Measurements from ENCODE around the gene EPB41. TPM values are rescaled to one million over a fixed set of nuclear protein-coding genes. Genes with fewer than 3 reads are reported as not detected.
"Not testable (repeated sequence)": the region's sequence is repeated elsewhere in the genome, so short reads cannot be mapped to it uniquely, and the experiment has no call there.

Gene EPB41
- total RNA-seq, 2 experiments from 2014 or later: 94.5 to 95.4 TPM

- ChIA-PET POLR2A (no interaction called here), CTCF (interaction anchor here (0.6 to 12.4 kb wide), 4 partner anchors 15 to 173 kb away, joined by 3 to 315 read pairs (median 6); no protein-coding TSS in a partner anchor)
- H3K4me1 Mint-ChIP-seq (ENCODE audit: low read depth): peaks cover 5% of the 10 kb centered on the region
- no peak for DNase-seq
- no peaks in the 10 kb centered on the region for H3K27me3 Mint-ChIP-seq (ENCODE audit: low read depth)
- H3K27ac Mint-ChIP-seq: no peak overlapping the region
- no peak overlapping the region for H3K4me3 Mint-ChIP-seq
- no peak for ATAC-seq
- no peaks in the 10 kb centered on the region for H3K9me3 Mint-ChIP-seq (ENCODE audit: insufficient read depth)
- H3K36me3 Mint-ChIP-seq (ENCODE audit: low read depth): peaks cover 12% of the 10 kb centered on the region
These were observed 115.3 kb downstream of the EPB41 start for GRCh38 chr1:29029667-29030066.

- Mint-ChIP-seq H3K4me3 (no peak overlapping the region), H3K27ac (no peak overlapping the region), H3K27me3 (ENCODE audit: low read depth) (no peaks in the 10 kb centered on the region), H3K9me3 (ENCODE audit: insufficient read depth) (no peaks in the 10 kb centered on the region), H3K36me3 (ENCODE audit: low read depth) (peaks cover 20% of the 10 kb centered on the region), H3K4me1 (ENCODE audit: low read depth) (no peaks in the 10 kb centered on the region)
- POLR2A ChIA-PET: interaction anchor here (0.9 to 1.7 kb wide), 2 partner anchors 119 to 148 kb away, joined by 3 to 5 read pairs; partner anchors contain the start of gene EPB41
- DNase-seq (no peak), ATAC-seq (no peak)
- CTCF ChIA-PET: interaction anchor here (0.6 to 12.4 kb wide), 26 partner anchors 9 to 258 kb away, joined by 3 to 315 read pairs (median 8); partner anchors contain the start of genes EPB41 and SRSF4
These were observed 118.5 kb downstream of the EPB41 start for GRCh38 chr1:29032841-29033240.

GRCh38 chr1:29033829-29034466, 119.6 kb downstream of the EPB41 start:
- Mint-ChIP-seq H3K36me3 (ENCODE audit: low read depth) (peaks cover 20% of the 10 kb centered on the region), H3K27me3 (ENCODE audit: low read depth) (no peaks in the 10 kb centered on the region), H3K4me3 (no peak overlapping the region), H3K4me1 (ENCODE audit: low read depth) (no peaks in the 10 kb centered on the region), H3K9me3 (ENCODE audit: insufficient read depth) (no peaks in the 10 kb centered on the region), H3K27ac (no peak overlapping the region)
- CTCF ChIA-PET: interaction anchor here (0.6 to 12.4 kb wide), 36 partner anchors 9 to 259 kb away, joined by 3 to 315 read pairs (median 6); partner anchors contain the start of genes EPB41 and SRSF4
- no peak for DNase-seq
- POLR2A ChIA-PET: interaction anchor here (0.7 to 0.9 kb wide), 4 partner anchors 120 to 152 kb away, joined by 3 to 4 read pairs (median 3); partner anchors contain the start of gene EPB41
- ATAC-seq: peak; percentile 47

GRCh38 chr1:29043274-29043965, 129.1 kb downstream of the EPB41 start:
- no peak for ATAC-seq
- H3K4me1 Mint-ChIP-seq (ENCODE audit: low read depth): no peaks in the 10 kb centered on the region
- no peak for DNase-seq
- ChIA-PET CTCF (interaction anchor here (0.6 to 3.2 kb wide), 7 partner anchors 10 to 167 kb away, joined by 3 to 14 read pairs (median 4); no protein-coding TSS in a partner anchor), POLR2A (no interaction called here)
- no peaks in the 10 kb centered on the region for H3K9me3 Mint-ChIP-seq (ENCODE audit: insufficient read depth)
- no peak overlapping the region for H3K4me3 Mint-ChIP-seq
- no peak overlapping the region for H3K27ac Mint-ChIP-seq
- no peaks in the 10 kb centered on the region for H3K27me3 Mint-ChIP-seq (ENCODE audit: low read depth)
- peaks cover 18% of the 10 kb centered on the region for H3K36me3 Mint-ChIP-seq (ENCODE audit: low read depth)

GRCh38 chr1:29044010-29044409, 129.6 kb downstream of the EPB41 start:
- H3K4me3 Mint-ChIP-seq: no peak overlapping the region
- ATAC-seq (no peak), DNase-seq (no peak)
- no peaks in the 10 kb centered on the region for H3K9me3 Mint-ChIP-seq (ENCODE audit: insufficient read depth)
- ChIA-PET CTCF (interaction anchor here (1.7 to 3.2 kb wide), 2 partner anchors 158 to 162 kb away, joined by 5 to 10 read pairs; no protein-coding TSS in a partner anchor), POLR2A (no interaction called here)
- H3K27me3 Mint-ChIP-seq (ENCODE audit: low read depth): no peaks in the 10 kb centered on the region
- no peaks in the 10 kb centered on the region for H3K4me1 Mint-ChIP-seq (ENCODE audit: low read depth)
- H3K27ac Mint-ChIP-seq: no peak overlapping the region
- peaks cover 18% of the 10 kb centered on the region for H3K36me3 Mint-ChIP-seq (ENCODE audit: low read depth)

GRCh38 chr1:29045663-29046062, 131.3 kb downstream of the EPB41 start:
- DNase-seq; H3K9me3 Mint-ChIP-seq (ENCODE audit: insufficient read depth); H3K4me3 Mint-ChIP-seq; H3K27ac Mint-ChIP-seq; H3K4me1 Mint-ChIP-seq (ENCODE audit: low read depth); ATAC-seq; CTCF ChIA-PET; H3K27me3 Mint-ChIP-seq (ENCODE audit: low read depth): not testable (repeated sequence)
- POLR2A ChIA-PET: interaction anchor here (0.7 kb wide), 1 partner anchor 311 kb away, joined by 3 read pairs; no protein-coding TSS in a partner anchor
- H3K36me3 Mint-ChIP-seq (ENCODE audit: low read depth): peaks cover 16% of the 10 kb centered on the region

GRCh38 chr1:29047142-29047541, 132.8 kb downstream of the EPB41 start:
- H3K4me3 Mint-ChIP-seq: no peak overlapping the region
- DNase-seq (no peak), ATAC-seq (no peak)
- no peaks in the 10 kb centered on the region for H3K9me3 Mint-ChIP-seq (ENCODE audit: insufficient read depth)
- ChIA-PET CTCF (interaction anchor here (0.6 kb wide), 1 partner anchor 12 kb away, joined by 3 read pairs; no protein-coding TSS in a partner anchor), POLR2A (interaction anchor here (0.6 to 0.9 kb wide), 2 partner anchors 165 to 464 kb away, joined by 5 read pairs; no protein-coding TSS in a partner anchor)
- no peaks in the 10 kb centered on the region for H3K27me3 Mint-ChIP-seq (ENCODE audit: low read depth)
- peaks cover 10% of the 10 kb centered on the region for H3K36me3 Mint-ChIP-seq (ENCODE audit: low read depth)
- no peak overlapping the region for H3K27ac Mint-ChIP-seq
- no peaks in the 10 kb centered on the region for H3K4me1 Mint-ChIP-seq (ENCODE audit: low read depth)

- no peak overlapping the region for H3K4me3 Mint-ChIP-seq
- no peak for ATAC-seq
- POLR2A ChIA-PET: interaction anchor here (0.6 to 0.7 kb wide), 2 partner anchors 23 to 555 kb away, joined by 3 to 5 read pairs; no protein-coding TSS in a partner anchor
- no peak for DNase-seq
- H3K27ac Mint-ChIP-seq: no peak overlapping the region
- H3K27me3 Mint-ChIP-seq (ENCODE audit: low read depth): no peaks in the 10 kb centered on the region
- no peaks in the 10 kb centered on the region for H3K4me1 Mint-ChIP-seq (ENCODE audit: low read depth)
- peaks cover 10% of the 10 kb centered on the region for H3K36me3 Mint-ChIP-seq (ENCODE audit: low read depth)
- CTCF ChIA-PET: interaction anchor here (1.3 to 3.4 kb wide), 5 partner anchors 16 to 173 kb away, joined by 3 to 13 read pairs (median 7); no protein-coding TSS in a partner anchor
- H3K9me3 Mint-ChIP-seq (ENCODE audit: insufficient read depth): no peaks in the 10 kb centered on the region
These were observed 135.8 kb downstream of the EPB41 start for GRCh38 chr1:29050166-29050565.

GRCh38 chr1:29052100-29052499, 137.7 kb downstream of the EPB41 start:
- no peaks in the 10 kb centered on the region for H3K27me3 Mint-ChIP-seq (ENCODE audit: low read depth)
- no peak overlapping the region for H3K27ac Mint-ChIP-seq
- H3K4me3 Mint-ChIP-seq: no peak overlapping the region
- no peaks in the 10 kb centered on the region for H3K4me1 Mint-ChIP-seq (ENCODE audit: low read depth)
- peaks cover 10% of the 10 kb centered on the region for H3K36me3 Mint-ChIP-seq (ENCODE audit: low read depth)
- CTCF ChIA-PET: no interaction called here
- no peaks in the 10 kb centered on the region for H3K9me3 Mint-ChIP-seq (ENCODE audit: insufficient read depth)
- POLR2A ChIA-PET: no interaction called here
- DNase-seq (no peak), ATAC-seq (no peak)

GRCh38 chr1:29052941-29053340, 138.6 kb downstream of the EPB41 start:
- POLR2A ChIA-PET: no interaction called here
- peaks cover 10% of the 10 kb centered on the region for H3K36me3 Mint-ChIP-seq (ENCODE audit: low read depth)
- no peak overlapping the region for H3K27ac Mint-ChIP-seq
- ATAC-seq (no peak), DNase-seq (no peak)
- H3K9me3 Mint-ChIP-seq (ENCODE audit: insufficient read depth): no peaks in the 10 kb centered on the region
- H3K4me3 Mint-ChIP-seq: no peak overlapping the region
- peaks cover 3% of the 10 kb centered on the region for H3K4me1 Mint-ChIP-seq (ENCODE audit: low read depth)
- H3K27me3 Mint-ChIP-seq (ENCODE audit: low read depth): no peaks in the 10 kb centered on the region
- CTCF ChIA-PET: interaction anchor here (1.4 kb wide), 1 partner anchor 145 kb away, joined by 3 read pairs; no protein-coding TSS in a partner anchor

- ATAC-seq: no peak
- no peak for DNase-seq
- Mint-ChIP-seq H3K4me1 (ENCODE audit: low read depth) (peaks cover 3% of the 10 kb centered on the region), H3K27ac (no peak overlapping the region), H3K9me3 (ENCODE audit: insufficient read depth) (no peaks in the 10 kb centered on the region), H3K4me3 (no peak overlapping the region), H3K27me3 (ENCODE audit: low read depth) (no peaks in the 10 kb centered on the region), H3K36me3 (ENCODE audit: low read depth) (peaks cover 8% of the 10 kb centered on the region)
- ChIA-PET POLR2A (no interaction called here), CTCF (interaction anchor here (1.2 kb wide), 1 partner anchor 173 kb away, joined by 4 read pairs; no protein-coding TSS in a partner anchor)
These were observed 140.8 kb downstream of the EPB41 start for GRCh38 chr1:29055160-29055559.
